ENCODE data around the gene FGFRL1. TPM values are rescaled to one million over a fixed set of nuclear protein-coding genes. Genes with fewer than 3 reads are reported as not detected.
"Not testable (repeated sequence)": the region's sequence is repeated elsewhere in the genome, so short reads cannot be mapped to it uniquely, and the experiment has no call there.

The FGFRL1 gene
- total RNA-seq, 1 experiment from 2014 or later = 62.9 TPM

GRCh38 chr4:1048773-1049590 is 37.6 kb downstream of the FGFRL1 start:
- DNase-seq (ENCODE audit: low read depth) = peak; percentile 34

- no peak for DNase-seq (ENCODE audit: low read depth)
Observed at GRCh38 chr4:1049591-1049905, 38.1 kb downstream of the FGFRL1 start.

GRCh38 chr4:1050486-1051213 is 39.2 kb downstream of the FGFRL1 start:
- DNase-seq (ENCODE audit: low read depth) = no peak

GRCh38 chr4:1051472-1051871 is 40.0 kb downstream of the FGFRL1 start:
- no peak for DNase-seq (ENCODE audit: low read depth)

GRCh38 chr4:1052231-1052671 is 40.8 kb downstream of the FGFRL1 start:
- DNase-seq (ENCODE audit: low read depth) = no peak

GRCh38 chr4:1053080-1053661 is 41.7 kb downstream of the FGFRL1 start:
- DNase-seq (ENCODE audit: low read depth) = no peak

- DNase-seq (ENCODE audit: low read depth) = not testable (repeated sequence)
Observed at GRCh38 chr4:1053891-1054290, 42.5 kb downstream of the FGFRL1 start.

- DNase-seq (ENCODE audit: low read depth) = not testable (repeated sequence)
Observed at GRCh38 chr4:1054696-1055242, 43.3 kb downstream of the FGFRL1 start.

- DNase-seq (ENCODE audit: low read depth) = not testable (repeated sequence)
Observed at GRCh38 chr4:1055243-1055701, 43.8 kb downstream of the FGFRL1 start.

GRCh38 chr4:1055721-1056590 is 44.5 kb downstream of the FGFRL1 start:
- DNase-seq (ENCODE audit: low read depth) = no peak

- DNase-seq (ENCODE audit: low read depth) = no peak
Observed at GRCh38 chr4:1056671-1057402, 45.4 kb downstream of the FGFRL1 start.

GRCh38 chr4:1057403-1057745 is 45.9 kb downstream of the FGFRL1 start:
- DNase-seq (ENCODE audit: low read depth) = no peak

GRCh38 chr4:1058198-1058996 is 47.0 kb downstream of the FGFRL1 start:
- DNase-seq (ENCODE audit: low read depth) = no peak

GRCh38 chr4:1058997-1059665 is 47.7 kb downstream of the FGFRL1 start:
- no peak for DNase-seq (ENCODE audit: low read depth)

- DNase-seq (ENCODE audit: low read depth) = no peak
Observed at GRCh38 chr4:1060121-1060520, 48.7 kb downstream of the FGFRL1 start.

- no peak for DNase-seq (ENCODE audit: low read depth)
Observed at GRCh38 chr4:1060621-1061020, 49.2 kb downstream of the FGFRL1 start.

- no peak for DNase-seq (ENCODE audit: low read depth)
Observed at GRCh38 chr4:1061056-1061700, 49.8 kb downstream of the FGFRL1 start.

GRCh38 chr4:1061760-1062159 is 50.3 kb downstream of the FGFRL1 start:
- no peak for DNase-seq (ENCODE audit: low read depth)

All from HT1080 (cell line).